Karpas-422 (cell line): ENCODE measurements around the gene LMAN2. TPM values are rescaled to one million over a fixed set of nuclear protein-coding genes. Genes with fewer than 3 reads are reported as not detected.
"Not testable (repeated sequence)": the region's sequence is repeated elsewhere in the genome, so short reads cannot be mapped to it uniquely, and the experiment has no call there.

ENCODE experiments used
- DNase-seq: peaks from one replicate; pipeline ENCODE4 v3.0.0-alpha.2; 2015
- H2AFZ ChIP-seq: fragments of 200-600 bp; sonication (generic); 2 replicates; pipeline ENCODE4 v1.6.1; 2014; ENCODE audit warnings: antibody characterized with exemption, low read length, mixed read lengths
- H3K27ac ChIP-seq: fragments of 200-600 bp; sonication (generic); 2 replicates; pipeline ENCODE4 v1.5.1; 2014; ENCODE audit warnings: mild to moderate bottlenecking, low read length, moderate library complexity
- H3K27me3 ChIP-seq: fragments of 200-600 bp; sonication (generic); 2 replicates; pipeline ENCODE4 v1.6.1; 2014; ENCODE audit warnings: low read length, mixed read lengths
- H3K36me3 ChIP-seq: fragments of 200-600 bp; sonication (generic); 2 replicates; pipeline ENCODE4 v1.6.1; 2014; ENCODE audit warnings: low read length, mixed read lengths; ENCODE audit not compliant: insufficient read depth
- H3K4me1 ChIP-seq: fragments of 200-600 bp; sonication (generic); 2 replicates; pipeline ENCODE4 v1.6.1; 2014; ENCODE audit warnings: mild to moderate bottlenecking, low read length, mixed read lengths
- H3K4me2 ChIP-seq: fragments of 200-600 bp; sonication (generic); 2 replicates; pipeline ENCODE4 v1.6.1; 2014; ENCODE audit warnings: low read length, low read depth, mild to moderate bottlenecking; ENCODE audit not compliant: poor library complexity, severe bottlenecking
- H3K4me3 ChIP-seq: fragments of 200-600 bp; sonication (generic); 2 replicates; pipeline ENCODE4 v1.5.1; 2014; ENCODE audit warnings: mild to moderate bottlenecking, antibody characterized with exemption, low read length, mixed read lengths
- H3K79me2 ChIP-seq: fragments of 200-600 bp; sonication (generic); 2 replicates; pipeline ENCODE4 v1.6.1; 2014; ENCODE audit warnings: mild to moderate bottlenecking, low read length, mixed read lengths
- H3K9ac ChIP-seq: fragments of 200-600 bp; sonication (generic); 2 replicates; pipeline ENCODE4 v1.6.0; 2014; ENCODE audit warnings: low read length
- H3K9me2 ChIP-seq: fragments of 200-600 bp; sonication (generic), shearing (Covaris generic); replicated peaks from 2 replicates; pipeline ENCODE4 v1.6.0; 2014; ENCODE audit warnings: mild to moderate bottlenecking, low read length, moderate library complexity; ENCODE audit not compliant: insufficient read depth
- H3K9me3 ChIP-seq: fragments of 300-700, 200-600 bp; sonication (generic); 2 replicates; pipeline ENCODE4 v1.6.1; 2014; ENCODE audit warnings: low read length, mixed read lengths
- H4K20me1 ChIP-seq: fragments of 200-600 bp; sonication (generic); 2 replicates; pipeline ENCODE4 v1.6.1; 2014; ENCODE audit warnings: mild to moderate bottlenecking, antibody characterized with exemption, low read length, low read depth; ENCODE audit not compliant: insufficient read depth
- total RNA-seq: library from RNA; depleted of rRNA; stranded (reverse); fragments of >200 nt; shearing (Covaris generic); gene quantifications from 2 replicates; pipeline ENCODE4 v1.2.3, GENCODE V29; 2014; ENCODE audit warnings: low replicate concordance

Gene LMAN2
- total RNA-seq, 1 experiment from 2014 or later: 116 TPM

DNA sequence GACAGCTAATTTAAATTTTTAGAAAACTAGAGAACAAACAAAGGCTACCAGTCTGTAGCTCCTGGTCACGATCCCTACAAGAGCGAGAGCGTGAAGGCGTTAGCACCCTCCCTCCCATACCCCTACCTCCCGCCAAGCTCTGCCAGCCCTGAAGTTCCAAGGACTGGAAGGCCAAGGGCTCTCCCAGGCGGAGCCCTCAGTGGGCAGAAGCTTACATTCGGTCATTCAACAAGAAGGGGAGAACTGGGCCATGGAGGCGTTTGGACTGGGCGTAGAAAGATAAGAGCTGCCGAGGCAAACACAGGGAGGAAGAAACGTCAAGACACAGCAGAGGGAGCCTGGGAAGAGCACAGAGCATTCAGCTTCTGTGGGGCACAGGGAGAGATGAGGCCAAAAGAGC, 42.7 kb downstream of the LMAN2 start:
- Histone ChIP-seq H3K27ac (peak overlapping the region; percentile 19; the same call in 1 of the 2 replicates), H2AFZ (no peak overlapping the region), H4K20me1 (peaks cover 22% of the 10 kb centered on the region), H3K79me2 (peaks cover 21% of the 10 kb centered on the region), H3K9me3 (no peaks in the 10 kb centered on the region), H3K4me3 (no peak overlapping the region), H3K9me2 (no peaks in the 10 kb centered on the region), H3K4me1 (peaks cover 46% of the 10 kb centered on the region), H3K4me2 (no peak overlapping the region), H3K27me3 (no peaks in the 10 kb centered on the region), H3K36me3 (peaks cover 10% of the 10 kb centered on the region; the same call in 1 of the 2 replicates), H3K9ac (no peak overlapping the region)
- DNase-seq: no peak

DNA sequence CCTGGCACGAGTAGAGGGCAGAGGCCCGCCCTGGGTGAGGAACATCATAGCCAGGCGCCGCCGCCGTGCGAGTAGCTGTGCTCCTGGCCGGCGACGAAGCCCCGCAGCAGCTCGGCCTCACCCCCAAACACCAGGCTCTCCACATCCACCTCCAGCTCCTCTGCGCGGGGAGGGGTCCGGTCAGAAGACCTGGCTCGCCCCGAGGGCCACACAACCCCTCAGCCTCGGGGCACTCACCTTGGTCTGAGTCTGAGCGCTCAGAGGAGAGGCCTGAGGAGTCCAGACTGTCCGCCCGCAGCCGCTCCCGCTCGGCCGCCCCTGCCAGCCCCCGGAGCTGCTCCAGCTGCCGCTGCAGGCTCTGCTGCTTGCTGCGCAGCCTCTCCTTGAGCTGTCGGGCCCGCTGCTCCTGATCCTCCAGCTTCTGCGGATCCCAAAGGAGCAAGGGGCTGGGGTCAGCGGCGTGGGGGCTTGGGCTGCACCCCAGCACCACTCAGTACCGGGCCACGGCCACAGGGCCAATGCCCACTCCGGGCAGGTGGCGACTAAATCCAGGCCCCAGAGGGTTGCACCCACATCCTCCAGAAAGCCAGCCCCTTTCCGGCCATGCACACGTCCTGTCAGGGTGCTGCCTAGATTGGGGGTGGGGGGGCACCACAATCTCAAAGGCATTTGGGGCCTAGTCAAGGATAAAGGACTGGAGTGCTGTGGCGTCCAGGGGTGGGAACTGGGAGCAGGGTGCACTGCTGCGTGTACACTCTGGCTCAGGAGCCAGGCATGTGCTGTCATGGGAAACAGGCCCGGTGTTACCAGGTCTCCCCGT, 43.7 kb downstream of the LMAN2 start:
- H3K4me2 ChIP-seq: no peak overlapping the region
- peaks cover 10% of the 10 kb centered on the region; the same call in 1 of the 2 replicates for H3K36me3 ChIP-seq
- no peak overlapping the region for H3K4me3 ChIP-seq
- H3K79me2 ChIP-seq: peaks cover 29% of the 10 kb centered on the region
- no peak overlapping the region for H3K9ac ChIP-seq
- peaks cover 22% of the 10 kb centered on the region for H4K20me1 ChIP-seq
- peaks cover 44% of the 10 kb centered on the region for H3K4me1 ChIP-seq
- H2AFZ ChIP-seq: no peak overlapping the region
- no peak overlapping the region for H3K27ac ChIP-seq
- H3K9me2 ChIP-seq: no peaks in the 10 kb centered on the region
- H3K9me3 ChIP-seq: no peaks in the 10 kb centered on the region
- no peaks in the 10 kb centered on the region for H3K27me3 ChIP-seq
- DNase-seq: no peak

DNA sequence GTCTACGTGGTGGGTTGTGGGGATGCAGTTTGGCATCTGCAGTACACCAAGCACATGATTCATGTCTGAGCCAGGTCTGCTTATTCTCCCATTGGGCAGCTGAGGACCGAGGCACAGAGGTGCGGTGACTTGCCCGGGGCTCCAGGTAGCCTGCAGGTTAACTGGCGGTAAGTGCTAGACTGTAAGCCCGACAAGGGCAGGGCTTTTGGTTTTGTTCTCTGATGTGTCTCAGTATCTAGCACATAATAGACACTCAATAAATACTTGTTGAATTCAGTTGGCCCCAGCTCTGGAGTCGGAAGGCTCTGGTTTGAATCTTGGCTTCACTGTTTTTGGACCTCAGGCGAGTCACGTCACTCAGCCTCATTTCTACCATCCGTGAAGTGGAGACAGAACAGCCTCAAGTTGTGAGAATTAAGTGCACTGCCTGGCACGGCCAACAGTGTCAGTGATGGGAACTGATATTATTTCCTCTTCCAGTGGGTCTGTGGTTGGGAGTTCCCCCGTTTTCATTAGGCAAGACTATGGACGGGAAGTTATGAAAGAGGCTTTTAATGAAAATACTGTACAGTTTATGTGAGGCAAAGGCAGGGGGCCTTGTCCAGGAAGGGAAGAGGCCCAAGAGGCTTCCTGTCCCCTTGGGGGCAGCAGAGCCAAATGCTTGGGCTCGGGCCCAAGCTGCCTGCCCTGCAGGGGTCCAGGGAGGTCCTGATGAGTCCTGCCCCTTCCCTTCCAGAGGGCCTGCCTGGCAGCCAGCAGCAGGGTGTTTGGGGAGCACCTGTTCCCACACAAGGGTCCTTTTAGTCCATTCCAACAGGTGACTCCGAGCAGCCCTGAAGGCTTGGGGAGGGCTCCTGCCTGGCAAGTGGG, 44.6 kb downstream of the LMAN2 start:
- Histone ChIP-seq H3K27ac (no peak overlapping the region), H3K4me2 (no peak overlapping the region), H2AFZ (no peak overlapping the region), H3K79me2 (peaks cover 30% of the 10 kb centered on the region), H3K36me3 (peaks cover 10% of the 10 kb centered on the region; the same call in 1 of the 2 replicates), H3K9me3 (no peaks in the 10 kb centered on the region), H3K9ac (no peak overlapping the region), H4K20me1 (peaks cover 22% of the 10 kb centered on the region), H3K9me2 (no peaks in the 10 kb centered on the region), H3K4me3 (no peak overlapping the region), H3K27me3 (no peaks in the 10 kb centered on the region), H3K4me1 (peaks cover 45% of the 10 kb centered on the region)
- DNase-seq: no peak

DNA sequence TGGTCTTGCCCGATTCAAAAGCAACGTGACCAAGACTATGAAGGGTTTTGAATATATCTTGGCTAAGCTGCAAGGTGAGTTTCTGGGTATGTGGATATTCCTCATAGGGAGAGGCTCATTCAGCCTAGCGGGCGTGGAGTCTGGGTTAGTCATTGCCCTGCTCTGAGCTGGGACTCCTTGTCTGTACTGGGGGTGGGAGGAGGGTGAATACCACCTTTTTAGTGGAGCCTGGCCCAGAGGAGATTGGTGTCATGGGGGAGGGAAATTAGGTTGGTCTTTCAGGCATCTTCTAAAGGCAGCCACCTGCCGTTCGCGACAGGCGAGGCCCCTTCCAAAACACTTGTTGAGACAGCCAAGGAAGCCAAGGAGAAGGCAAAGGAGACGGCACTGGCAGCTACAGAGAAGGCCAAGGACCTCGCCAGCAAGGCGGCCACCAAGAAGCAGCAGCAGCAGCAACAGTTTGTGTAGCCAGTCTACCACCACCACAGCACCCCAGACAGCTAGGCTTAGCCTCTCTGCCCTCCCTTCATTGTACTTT, 45.3 kb downstream of the LMAN2 start:
- not testable (repeated sequence) for H3K27me3 ChIP-seq, H3K9me3 ChIP-seq, H3K36me3 ChIP-seq, H3K27ac ChIP-seq, H3K4me2 ChIP-seq, H3K9ac ChIP-seq, H3K4me3 ChIP-seq, H2AFZ ChIP-seq, DNase-seq, H3K9me2 ChIP-seq
- Histone ChIP-seq H3K4me1 (peaks cover 46% of the 10 kb centered on the region), H4K20me1 (peaks cover 22% of the 10 kb centered on the region), H3K79me2 (peaks cover 30% of the 10 kb centered on the region)

DNA sequence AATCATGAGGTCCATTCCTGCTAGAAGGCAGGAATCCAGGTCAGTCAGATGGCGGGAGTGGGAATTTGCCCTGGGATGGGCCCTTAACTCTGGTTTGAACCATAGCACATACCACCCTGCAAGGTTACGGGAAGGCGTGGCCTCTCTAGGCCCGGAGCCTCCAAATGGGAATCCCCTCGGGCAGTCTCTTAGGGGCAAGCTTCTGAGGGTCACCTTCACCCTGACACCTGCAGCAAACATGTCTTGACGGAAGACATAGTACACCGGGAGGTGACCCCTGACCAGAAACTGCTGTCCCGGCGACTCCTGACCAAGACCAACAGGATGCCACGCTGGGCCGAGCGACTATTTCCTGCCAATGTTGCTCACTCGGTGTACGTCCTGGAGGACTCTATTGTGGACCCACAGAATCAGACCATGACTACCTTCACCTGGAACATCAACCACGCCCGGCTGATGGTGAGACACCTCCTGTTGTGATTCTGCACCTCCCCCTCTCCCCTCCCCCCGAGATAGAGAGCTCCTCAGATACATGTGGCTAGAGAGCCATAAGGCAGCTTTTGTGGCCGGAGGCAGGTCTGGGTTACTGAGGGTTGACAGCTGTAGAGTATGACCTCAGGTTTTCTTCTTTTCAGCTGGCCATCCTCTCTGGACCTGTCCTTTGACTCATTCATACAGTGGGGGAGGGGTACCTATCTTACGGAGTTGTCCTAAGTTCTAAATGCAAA, 46.9 kb downstream of the LMAN2 start:
- Histone ChIP-seq H3K4me3 (peak overlapping the region; percentile 86), H3K79me2 (peaks cover 30% of the 10 kb centered on the region), H3K9ac (peak overlapping the region; percentile 83), H3K36me3 (peaks cover 13% of the 10 kb centered on the region; the same call in 1 of the 2 replicates), H3K9me3 (no peaks in the 10 kb centered on the region), H3K9me2 (no peaks in the 10 kb centered on the region), H3K4me2 (peak overlapping the region; percentile 97), H3K4me1 (peaks cover 45% of the 10 kb centered on the region), H3K27ac (peak overlapping the region; percentile 18; the same call in 1 of the 2 replicates), H2AFZ (no peak overlapping the region), H3K27me3 (no peaks in the 10 kb centered on the region), H4K20me1 (peaks cover 12% of the 10 kb centered on the region)
- DNase-seq: peak; percentile 56

DNA sequence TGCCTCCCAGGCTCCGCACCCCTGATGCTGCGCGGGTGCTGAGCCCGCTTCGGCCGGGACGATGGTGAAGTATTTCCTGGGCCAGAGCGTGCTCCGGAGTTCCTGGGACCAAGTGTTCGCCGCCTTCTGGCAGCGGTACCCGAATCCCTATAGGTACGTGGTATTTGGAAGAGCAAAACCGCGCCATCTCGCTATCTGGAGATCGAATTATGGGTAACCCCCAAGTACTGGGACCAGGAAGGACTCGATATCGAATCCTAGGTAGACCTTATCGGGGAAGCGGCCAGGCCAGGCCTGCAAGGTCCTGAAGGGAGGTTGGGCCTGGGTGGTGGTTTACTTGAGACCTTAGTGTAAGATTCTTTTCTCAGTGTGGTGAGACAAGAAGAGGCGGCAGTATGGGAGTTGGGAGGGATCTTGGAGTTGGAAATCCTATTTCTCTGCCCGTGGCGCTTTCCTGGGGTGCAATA, 47.5 kb downstream of the LMAN2 start:
- peak overlapping the region; percentile 97 for H3K4me2 ChIP-seq
- peaks cover 13% of the 10 kb centered on the region; the same call in 1 of the 2 replicates for H3K36me3 ChIP-seq
- peaks cover 16% of the 10 kb centered on the region for H4K20me1 ChIP-seq
- H3K27me3 ChIP-seq: no peaks in the 10 kb centered on the region
- H3K4me1 ChIP-seq: peaks cover 50% of the 10 kb centered on the region
- H3K27ac ChIP-seq: peak overlapping the region; percentile 18; the same call in 1 of the 2 replicates
- H2AFZ ChIP-seq: no peak overlapping the region
- peaks cover 30% of the 10 kb centered on the region for H3K79me2 ChIP-seq
- no peak for DNase-seq
- H3K9ac ChIP-seq: peak overlapping the region; percentile 83
- no peaks in the 10 kb centered on the region for H3K9me3 ChIP-seq
- no peaks in the 10 kb centered on the region for H3K9me2 ChIP-seq
- peak overlapping the region; percentile 86 for H3K4me3 ChIP-seq

DNA sequence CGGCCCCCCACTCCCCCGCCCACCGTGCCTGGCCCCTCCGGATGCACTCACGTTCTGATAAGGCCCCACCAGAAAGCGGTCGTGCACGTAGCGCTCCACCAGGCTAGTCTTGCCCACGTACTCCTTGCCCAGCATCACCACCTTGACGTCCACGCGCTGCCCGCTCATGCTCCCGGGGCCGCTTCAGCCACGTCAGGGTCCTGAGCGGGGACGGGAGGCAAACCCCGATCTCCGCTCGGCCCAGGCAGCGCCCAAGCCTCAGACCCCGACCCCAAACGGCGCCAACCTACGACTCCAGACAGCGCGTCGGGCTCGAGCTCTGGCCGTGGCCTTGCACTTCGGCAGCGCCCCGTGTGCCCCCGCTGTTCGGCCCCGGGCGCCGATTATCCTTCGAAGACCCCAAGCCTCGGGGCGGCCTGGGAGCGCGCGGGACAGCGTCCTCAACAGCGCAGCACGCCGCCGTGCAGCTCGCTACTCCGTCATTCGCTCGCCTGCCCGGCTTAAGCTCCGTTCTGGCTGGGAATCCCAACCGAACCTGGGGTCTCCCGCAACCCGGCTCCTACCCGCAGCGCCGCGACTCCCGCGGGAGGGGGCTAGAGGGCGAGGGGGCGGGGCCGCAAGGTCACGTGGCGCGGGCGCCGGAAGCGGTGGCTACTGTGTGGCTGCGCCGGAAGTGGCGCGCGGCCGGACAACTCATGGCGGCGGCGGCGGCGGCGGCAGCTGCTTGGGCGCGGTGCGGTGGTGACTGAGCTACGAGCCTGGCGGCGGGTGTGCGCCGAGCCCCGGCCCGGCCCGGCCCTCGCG, 48.1 kb downstream of the LMAN2 start, which contains the start of the genes PRELID1 and RAB24:
TSS of gene PRELID1 (plus strand) at position 679 of the 804 bp plus-strand sequence. CDS start 187 bp downstream, outside the sequence.
TSS of gene RAB24 (minus strand) at position 599 of the 804 bp plus-strand sequence. CDS start at position 168, 431 bp downstream.
- H3K9ac ChIP-seq: peak within 1 kb of the TSS; percentile 83
- H3K4me2 ChIP-seq: peak within 1 kb of the TSS; percentile 97
- H3K4me3 ChIP-seq: peak within 1 kb of the TSS; percentile 86
- H3K9me3 ChIP-seq: no peaks in the 10 kb centered on the region
- H2AFZ ChIP-seq: peak within 1 kb of the TSS; percentile 64; the same call in 1 of the 2 replicates
- H3K79me2 ChIP-seq: peaks cover 33% of the 10 kb centered on the region
- no peaks in the 10 kb centered on the region for H3K27me3 ChIP-seq
- peaks cover 21% of the 10 kb centered on the region for H4K20me1 ChIP-seq
- H3K9me2 ChIP-seq: no peaks in the 10 kb centered on the region
- peaks cover 56% of the 10 kb centered on the region for H3K4me1 ChIP-seq
- H3K27ac ChIP-seq: peak within 1 kb of the TSS; percentile 46; the same call in 1 of the 2 replicates
- peaks cover 13% of the 10 kb centered on the region; the same call in 1 of the 2 replicates for H3K36me3 ChIP-seq
- peak; percentile 96 for DNase-seq
